HG03066 (cell line): ENCODE measurements around the gene ERLEC1.
"Not testable (repeated sequence)": the region's sequence is repeated elsewhere in the genome, so short reads cannot be mapped to it uniquely, and the experiment has no call there.

Experiments
- ATAC-seq: cut with Tn5 transposase; IDR thresholded peaks from one replicate; pipeline ENCODE4 v1.9.1; 2021; ENCODE audit warnings: low read depth; ENCODE audit not compliant: unreplicated experiment

Gene ERLEC1, protein sequence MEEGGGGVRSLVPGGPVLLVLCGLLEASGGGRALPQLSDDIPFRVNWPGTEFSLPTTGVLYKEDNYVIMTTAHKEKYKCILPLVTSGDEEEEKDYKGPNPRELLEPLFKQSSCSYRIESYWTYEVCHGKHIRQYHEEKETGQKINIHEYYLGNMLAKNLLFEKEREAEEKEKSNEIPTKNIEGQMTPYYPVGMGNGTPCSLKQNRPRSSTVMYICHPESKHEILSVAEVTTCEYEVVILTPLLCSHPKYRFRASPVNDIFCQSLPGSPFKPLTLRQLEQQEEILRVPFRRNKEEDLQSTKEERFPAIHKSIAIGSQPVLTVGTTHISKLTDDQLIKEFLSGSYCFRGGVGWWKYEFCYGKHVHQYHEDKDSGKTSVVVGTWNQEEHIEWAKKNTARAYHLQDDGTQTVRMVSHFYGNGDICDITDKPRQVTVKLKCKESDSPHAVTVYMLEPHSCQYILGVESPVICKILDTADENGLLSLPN

DNA sequence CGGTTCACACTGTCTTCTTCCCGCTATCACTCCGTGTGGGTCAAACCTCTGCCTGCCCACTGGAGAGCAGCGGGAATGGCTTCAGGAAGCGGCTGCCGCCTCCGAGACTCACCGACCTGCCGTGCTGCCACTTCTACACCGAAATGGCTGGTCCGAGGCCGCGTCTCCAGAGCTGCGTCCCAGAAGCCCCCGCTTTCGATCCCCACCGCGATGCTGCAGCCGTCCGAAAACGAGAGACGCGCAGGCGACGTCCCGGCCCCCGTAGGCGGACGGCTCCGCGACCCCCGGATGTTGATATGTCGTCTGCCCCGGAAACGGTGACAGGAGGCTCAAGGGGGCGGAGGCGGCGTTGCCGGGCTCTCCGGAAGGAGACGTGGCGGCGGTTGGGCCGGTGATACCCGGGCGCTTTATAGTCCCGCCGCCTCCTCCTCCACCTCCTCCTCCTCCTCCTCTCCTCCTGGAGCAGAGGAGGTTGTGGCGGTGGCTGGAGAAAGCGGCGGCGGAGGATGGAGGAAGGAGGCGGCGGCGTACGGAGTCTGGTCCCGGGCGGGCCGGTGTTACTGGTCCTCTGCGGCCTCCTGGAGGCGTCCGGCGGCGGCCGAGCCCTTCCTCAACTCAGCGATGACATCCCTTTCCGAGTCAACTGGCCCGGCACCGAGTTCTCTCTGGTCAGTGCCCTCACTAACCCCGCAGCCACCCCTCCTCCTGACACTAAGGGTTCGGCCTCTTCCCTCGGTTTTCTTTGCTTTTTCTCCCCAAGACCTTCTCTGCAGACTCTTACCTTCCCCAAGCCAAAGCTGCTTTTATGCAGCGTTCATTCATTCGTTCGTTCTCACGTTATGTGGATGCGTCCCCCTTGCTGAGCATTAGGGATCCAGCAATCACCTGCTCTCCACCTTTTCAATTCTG is at the start of gene ERLEC1, which contains the start of gene ASB3:
Gene ERLEC1, plus strand, starts transcription at position 340 of the 909 bp plus-strand sequence. Its CDS starts 167 bp downstream, at position 507.
Gene ASB3, minus strand, starts transcription at position 249 of the 909 bp plus-strand sequence. CDS start 21,381 bp downstream, outside the sequence.
- ATAC-seq: peak; percentile 92

DNA sequence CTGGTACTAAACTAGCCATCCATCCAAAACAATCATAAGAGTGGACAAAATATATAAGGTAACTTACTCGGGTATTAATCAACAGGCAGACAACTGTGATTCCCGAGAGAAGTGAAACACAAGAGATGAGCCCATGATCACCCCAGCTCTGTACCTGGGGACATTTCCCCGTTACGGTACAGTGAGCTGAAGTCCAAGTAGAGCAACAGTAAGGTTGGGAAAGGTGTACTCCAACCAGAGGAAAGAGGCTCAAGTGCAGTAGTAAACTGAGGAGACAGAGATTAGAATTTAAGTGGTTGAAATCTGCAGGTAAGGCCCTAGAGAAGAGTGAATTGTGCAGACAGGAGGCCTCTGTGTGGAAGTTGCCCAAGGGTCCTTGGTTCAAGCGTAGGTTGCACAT is 49.8 kb upstream of the ERLEC1 start:
- ATAC-seq: no peak

DNA sequence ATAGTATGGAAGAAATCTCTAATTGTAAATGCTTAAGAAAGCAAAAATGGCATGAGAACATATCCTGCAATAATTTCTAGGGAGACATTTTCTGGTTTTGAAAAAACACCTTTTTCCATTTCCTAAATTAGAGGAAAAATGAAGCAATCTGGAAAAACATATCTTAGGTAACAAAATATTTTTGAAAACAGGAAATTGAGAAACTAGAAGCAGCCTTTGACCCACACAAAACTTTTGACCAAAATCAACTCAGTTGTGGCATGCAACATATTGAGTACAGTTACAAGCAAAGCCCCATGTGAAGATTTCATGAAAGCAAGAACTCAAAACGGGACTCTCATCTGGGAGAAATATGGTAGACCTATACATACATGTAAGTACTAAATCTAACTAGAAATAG is 47.8 kb upstream of the ERLEC1 start:
- no peak for ATAC-seq

DNA sequence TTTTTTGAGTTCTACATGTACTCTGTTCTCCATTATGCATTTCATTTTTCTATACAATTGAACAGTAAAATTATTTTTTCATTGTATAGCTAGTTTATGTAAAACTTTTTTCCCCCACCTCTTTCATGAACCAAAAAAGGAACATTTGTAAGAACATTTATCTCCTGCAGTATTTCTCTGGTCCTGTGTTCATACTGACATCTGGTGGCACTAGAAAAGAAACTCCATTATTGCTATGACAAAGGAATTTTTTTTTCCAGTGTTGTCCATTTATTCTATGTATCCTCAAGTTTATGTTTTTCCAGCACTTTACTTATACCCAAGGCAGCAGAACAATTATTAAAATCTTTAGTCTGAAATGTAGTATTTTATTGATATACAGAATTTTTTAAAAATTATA is 46.7 kb upstream of the ERLEC1 start:
- ATAC-seq: no peak

GRCh38 chr2:53744395-53745065 is 42.3 kb upstream of the ERLEC1 start:
- ATAC-seq: no peak

GRCh38 chr2:53750041-53750768 is 36.6 kb upstream of the ERLEC1 start:
- no peak for ATAC-seq

GRCh38 chr2:53751728-53752127 is 35.1 kb upstream of the ERLEC1 start:
- ATAC-seq: peak; percentile 92

- no peak for ATAC-seq
Measured at GRCh38 chr2:53752385-53752784, 34.5 kb upstream of the ERLEC1 start.

DNA sequence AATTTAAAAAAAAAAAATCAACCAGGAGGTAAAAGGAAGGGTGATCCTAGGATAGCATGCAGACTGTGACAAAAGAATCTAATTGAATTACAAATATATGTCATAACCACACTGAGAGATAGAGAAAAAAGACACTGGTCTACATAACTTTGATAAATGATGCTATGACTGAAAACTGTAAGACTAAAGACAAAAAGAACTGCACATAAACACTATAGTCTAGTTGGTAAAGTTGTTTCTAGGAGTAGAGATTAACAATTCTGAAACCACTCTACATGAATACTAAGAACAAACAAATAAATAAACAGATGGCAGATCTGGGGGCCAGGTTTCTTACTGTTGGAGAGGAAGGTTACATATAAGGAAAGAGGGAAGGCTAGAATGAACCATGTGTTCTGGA is 33.8 kb upstream of the ERLEC1 start:
- ATAC-seq: no peak

- ATAC-seq: no peak
Measured at GRCh38 chr2:53755121-53755520, 31.7 kb upstream of the ERLEC1 start.

DNA sequence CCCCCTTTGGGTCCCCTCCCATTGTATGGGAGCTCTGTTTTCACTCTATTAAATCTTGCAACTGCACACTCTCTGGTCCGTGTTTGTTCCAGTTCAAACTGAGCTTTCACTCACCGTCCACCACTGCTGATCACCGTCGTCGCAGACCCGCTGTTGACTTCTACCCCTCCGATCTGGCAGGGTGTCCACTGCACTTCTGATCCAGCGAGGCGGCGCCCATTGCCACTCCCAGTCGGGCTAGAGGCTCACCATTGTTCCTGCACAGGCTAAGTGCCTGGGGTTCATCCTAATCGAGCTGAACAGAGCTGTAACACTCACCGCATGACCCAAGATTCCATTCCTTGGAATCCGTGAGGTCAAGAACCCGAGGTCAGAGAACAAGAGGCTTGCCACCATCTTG is 30.2 kb upstream of the ERLEC1 start:
- no peak for ATAC-seq

- ATAC-seq: not testable (repeated sequence)
Measured at GRCh38 chr2:53757206-53757605, 29.6 kb upstream of the ERLEC1 start.

- ATAC-seq: no peak
Measured at GRCh38 chr2:53765767-53766166, 21.1 kb upstream of the ERLEC1 start.

GRCh38 chr2:53767405-53768241 is 19.2 kb upstream of the ERLEC1 start, which contains the start of gene CHAC2:
CHAC2 (plus strand) TSS chr2:53767804; CDS start chr2:53767887, 83 bp downstream.
- peak; percentile 91 for ATAC-seq

DNA sequence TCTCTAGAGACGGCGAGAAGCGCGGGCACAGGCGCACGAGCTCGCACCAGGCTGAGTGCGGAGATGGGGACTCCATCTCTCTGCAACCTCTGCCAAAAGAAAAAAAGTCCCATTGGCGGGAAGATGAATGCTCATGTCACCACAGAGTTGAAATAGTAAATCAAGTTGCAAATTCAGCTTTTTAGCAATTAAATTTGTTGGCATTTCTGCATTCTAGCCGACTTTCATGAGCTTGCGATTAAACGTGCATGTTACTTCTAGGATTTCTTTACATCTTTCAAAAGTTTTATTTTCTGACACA is 18.7 kb upstream of the ERLEC1 start:
- ATAC-seq: peak; percentile 47

DNA sequence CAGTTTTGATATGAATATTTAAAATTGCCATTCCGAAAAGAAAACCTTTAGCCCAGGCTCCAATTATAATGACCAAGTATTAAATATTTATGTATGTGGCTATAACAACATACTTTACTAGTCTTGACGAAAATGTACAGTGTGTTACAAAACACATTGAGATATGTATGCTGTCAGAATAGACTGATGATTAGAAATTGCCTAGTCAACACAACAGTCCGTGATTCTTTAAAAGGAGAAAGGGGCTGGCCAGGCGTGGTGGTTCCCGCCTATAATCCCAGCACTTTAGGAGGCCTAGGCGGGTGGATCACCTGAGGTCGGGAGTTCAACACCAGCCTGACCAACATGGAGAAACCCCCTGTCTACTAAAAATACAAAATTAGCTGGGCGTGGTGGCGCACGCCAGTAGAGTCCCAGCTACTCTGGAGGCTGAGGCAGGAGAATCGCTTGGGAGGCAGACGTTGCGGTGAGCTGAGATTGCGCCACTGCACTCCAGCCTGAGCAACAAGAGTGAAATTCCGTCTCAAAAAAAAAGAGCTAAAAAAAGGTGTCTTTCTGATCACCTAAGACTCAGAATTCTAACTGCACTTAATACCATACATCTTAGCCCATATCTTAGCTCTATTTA is 17.4 kb upstream of the ERLEC1 start:
- ATAC-seq: no peak

- no peak for ATAC-seq
Measured at GRCh38 chr2:53770264-53770663, 16.6 kb upstream of the ERLEC1 start.

- ATAC-seq: no peak
Measured at GRCh38 chr2:53777134-53777533, 9.7 kb upstream of the ERLEC1 start.
